Measurements from ENCODE around the gene ADGRG1.

Gene ADGRG1

DNA sequence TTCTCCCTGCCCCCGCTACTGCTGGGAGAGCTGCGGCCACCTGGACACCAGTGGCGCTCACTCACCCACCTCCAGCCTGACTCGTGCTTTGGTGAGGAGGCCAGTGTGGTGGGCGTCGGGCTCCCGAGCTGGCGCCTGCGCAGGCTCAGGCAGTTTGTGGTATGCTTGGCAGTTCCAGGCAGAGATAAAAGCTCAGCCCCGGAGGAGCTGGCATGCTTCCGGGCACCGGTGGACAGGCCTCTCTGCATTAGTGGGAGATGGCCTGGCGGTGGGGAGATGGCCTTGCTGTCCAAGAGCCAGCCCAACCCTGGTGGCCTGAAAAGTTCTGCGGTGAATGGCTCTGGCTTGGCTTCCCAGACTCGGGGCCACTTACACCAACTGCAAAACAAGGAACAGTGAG, 4.1 kb downstream of the ADGRG1 start:
- Mint-ChIP-seq H3K27ac (no peak overlapping the region), H3K4me3 (no peak overlapping the region), H3K36me3 (ENCODE audit: low read depth) (no peaks in the 10 kb centered on the region), H3K9me3 (no peaks in the 10 kb centered on the region), H3K4me1 (ENCODE audit: low read depth) (peaks cover 14% of the 10 kb centered on the region), H3K27me3 (ENCODE audit: low read depth) (peaks cover 33% of the 10 kb centered on the region)

DNA sequence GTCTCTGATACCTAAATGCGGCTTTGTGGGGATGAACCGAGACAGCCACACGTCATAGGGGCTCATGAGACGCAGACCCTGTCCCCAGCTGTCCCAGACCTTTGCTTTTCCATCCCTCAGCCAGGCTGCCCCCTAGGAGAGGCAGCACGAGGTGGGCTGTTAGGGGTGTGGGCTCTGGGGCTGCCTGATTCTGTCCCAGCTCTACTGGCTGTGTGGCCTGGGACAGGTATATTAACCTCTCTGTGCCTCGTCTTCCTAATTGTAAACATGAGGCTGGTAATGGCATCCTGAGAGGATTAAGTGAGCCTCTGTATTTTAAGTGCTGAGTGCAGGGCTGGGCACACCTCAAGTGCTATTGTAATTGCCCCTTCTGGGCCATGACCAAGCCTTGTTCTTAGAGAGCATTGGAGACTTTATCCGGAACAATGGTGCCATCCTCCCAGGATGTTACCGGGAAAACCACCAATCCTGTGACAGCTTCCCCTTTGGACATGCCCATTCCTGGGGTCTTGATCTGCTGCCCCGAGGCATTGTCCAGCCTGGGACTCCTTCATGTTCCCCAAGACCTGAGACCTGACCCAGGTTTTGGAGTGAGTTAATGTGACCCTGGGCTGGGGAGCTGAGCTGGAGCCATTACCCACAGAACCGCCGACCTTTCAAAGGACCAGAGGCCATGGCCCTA, 5.1 kb downstream of the ADGRG1 start:
- peaks cover 39% of the 10 kb centered on the region for H3K27me3 Mint-ChIP-seq (ENCODE audit: low read depth)
- peaks cover 10% of the 10 kb centered on the region for H3K4me1 Mint-ChIP-seq (ENCODE audit: low read depth)
- H3K27ac Mint-ChIP-seq, result no peak overlapping the region
- no peaks in the 10 kb centered on the region for H3K36me3 Mint-ChIP-seq (ENCODE audit: low read depth)
- no peaks in the 10 kb centered on the region for H3K9me3 Mint-ChIP-seq
- H3K4me3 Mint-ChIP-seq, result no peak overlapping the region

DNA sequence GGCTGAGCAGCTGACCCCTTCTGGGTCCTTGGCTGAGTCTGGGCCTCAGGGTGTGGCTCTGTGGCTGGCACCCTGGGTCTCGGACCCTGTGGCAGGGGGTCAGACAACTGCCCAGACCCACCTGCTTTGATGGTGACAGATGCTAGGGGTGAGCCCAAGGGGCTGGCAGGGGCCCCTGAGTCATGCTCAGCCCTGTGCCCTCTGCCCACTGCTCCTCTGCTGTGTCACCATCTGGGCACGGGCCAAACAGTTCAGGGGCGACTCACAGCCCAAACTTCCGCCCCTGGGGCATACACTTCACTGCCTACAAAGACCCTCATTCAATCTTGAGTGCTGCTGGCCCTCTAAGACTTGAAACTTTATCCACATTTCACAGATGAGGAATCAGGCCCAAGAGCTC, 5.7 kb downstream of the ADGRG1 start:
- Mint-ChIP-seq H3K27me3 (ENCODE audit: low read depth) (peaks cover 34% of the 10 kb centered on the region), H3K4me1 (ENCODE audit: low read depth) (peaks cover 4% of the 10 kb centered on the region), H3K27ac (no peak overlapping the region), H3K36me3 (ENCODE audit: low read depth) (no peaks in the 10 kb centered on the region), H3K4me3 (no peak overlapping the region), H3K9me3 (no peaks in the 10 kb centered on the region)

DNA sequence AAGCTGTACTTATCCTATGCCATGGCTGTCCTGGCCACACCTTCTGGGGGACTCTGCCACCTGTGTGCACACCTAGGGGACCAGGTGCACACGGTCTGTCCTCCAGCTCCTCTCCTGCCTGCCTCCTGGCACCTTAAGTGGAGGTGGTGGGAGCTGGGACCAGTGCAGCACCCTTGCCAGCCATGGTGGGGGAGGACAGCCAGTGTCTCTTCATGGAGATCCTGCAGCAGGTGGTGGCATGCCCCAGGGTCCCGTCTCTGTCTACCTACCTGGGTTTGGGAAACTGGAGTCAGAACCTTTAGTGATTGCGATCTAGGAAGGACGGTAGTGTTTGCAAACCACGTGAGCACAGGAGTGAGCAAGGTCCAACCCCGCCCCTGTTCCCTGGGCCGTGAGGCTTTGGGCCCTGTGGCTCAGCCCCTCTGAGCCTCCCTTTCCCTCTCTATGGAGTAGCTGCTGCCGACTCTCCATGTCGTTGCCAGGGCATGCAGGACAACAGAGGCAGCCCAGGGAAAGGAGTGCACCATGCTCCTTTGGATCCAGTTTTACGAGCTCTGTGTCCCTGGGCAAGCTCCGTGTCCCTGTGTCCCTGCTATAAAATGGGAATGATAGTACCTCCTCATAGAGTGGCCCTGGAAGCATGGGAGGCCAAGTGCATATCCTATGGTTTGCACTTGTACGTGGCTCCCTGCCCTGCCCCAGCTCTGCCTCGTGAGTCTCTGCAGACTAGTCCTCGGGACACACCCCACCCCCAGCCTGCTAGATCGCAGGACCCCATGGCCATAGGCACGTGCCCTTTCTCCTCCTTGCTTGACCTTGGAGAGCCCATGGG, 7.1 kb downstream of the ADGRG1 start:
- Mint-ChIP-seq H3K9me3 (no peaks in the 10 kb centered on the region), H3K36me3 (ENCODE audit: low read depth) (no peaks in the 10 kb centered on the region), H3K4me3 (no peak overlapping the region), H3K4me1 (ENCODE audit: low read depth) (peaks cover under 1% of the 10 kb centered on the region), H3K27me3 (ENCODE audit: low read depth) (peaks cover 29% of the 10 kb centered on the region), H3K27ac (no peak overlapping the region)

DNA sequence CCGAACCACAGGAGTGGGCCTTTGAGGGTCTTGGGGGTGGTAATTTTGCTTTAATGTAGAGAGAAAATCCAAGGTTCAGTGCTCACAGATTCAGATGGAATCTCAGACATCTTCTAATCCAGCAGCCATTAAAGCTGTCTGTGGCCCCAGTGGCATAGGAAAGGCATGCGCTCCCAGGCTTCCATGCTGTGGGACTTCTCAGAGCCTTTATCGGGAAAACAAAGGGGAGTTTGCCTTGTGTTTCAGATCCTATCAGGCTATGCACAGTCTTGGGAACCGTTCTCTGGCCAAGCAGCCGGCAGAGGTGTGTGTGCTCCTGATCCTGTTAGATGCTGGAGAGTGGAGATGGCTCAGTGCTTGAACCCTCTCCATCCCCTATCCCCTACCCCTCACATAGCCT, 7.8 kb downstream of the ADGRG1 start:
- Mint-ChIP-seq H3K27me3 (ENCODE audit: low read depth) (peaks cover 24% of the 10 kb centered on the region), H3K27ac (no peak overlapping the region), H3K36me3 (ENCODE audit: low read depth) (no peaks in the 10 kb centered on the region), H3K4me1 (ENCODE audit: low read depth) (no peaks in the 10 kb centered on the region), H3K9me3 (no peaks in the 10 kb centered on the region), H3K4me3 (no peak overlapping the region)

DNA sequence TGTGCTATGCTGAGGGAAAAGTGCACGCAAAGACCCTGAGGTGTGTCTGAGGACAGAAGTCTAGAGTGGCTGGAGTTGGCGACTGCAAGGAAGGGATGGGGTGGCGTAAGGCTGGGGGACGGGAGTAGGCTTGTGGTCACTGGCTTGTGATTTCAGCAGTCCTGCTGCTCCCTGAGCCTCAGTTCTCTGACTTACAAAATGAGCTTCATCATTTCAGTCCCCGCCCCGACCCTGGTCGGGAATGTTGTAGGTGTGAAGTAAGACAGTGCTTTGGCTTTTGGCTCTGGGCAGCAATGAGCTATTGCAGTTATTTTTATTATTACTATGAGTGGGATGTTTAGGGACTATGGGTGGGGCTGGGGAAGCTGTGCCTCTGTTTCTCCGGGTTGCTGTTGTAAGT, 8.6 kb downstream of the ADGRG1 start:
- no peaks in the 10 kb centered on the region for H3K9me3 Mint-ChIP-seq
- peaks cover 24% of the 10 kb centered on the region for H3K27me3 Mint-ChIP-seq (ENCODE audit: low read depth)
- no peaks in the 10 kb centered on the region for H3K36me3 Mint-ChIP-seq (ENCODE audit: low read depth)
- H3K4me3 Mint-ChIP-seq, result no peak overlapping the region
- no peak overlapping the region for H3K27ac Mint-ChIP-seq
- no peaks in the 10 kb centered on the region for H3K4me1 Mint-ChIP-seq (ENCODE audit: low read depth)

DNA sequence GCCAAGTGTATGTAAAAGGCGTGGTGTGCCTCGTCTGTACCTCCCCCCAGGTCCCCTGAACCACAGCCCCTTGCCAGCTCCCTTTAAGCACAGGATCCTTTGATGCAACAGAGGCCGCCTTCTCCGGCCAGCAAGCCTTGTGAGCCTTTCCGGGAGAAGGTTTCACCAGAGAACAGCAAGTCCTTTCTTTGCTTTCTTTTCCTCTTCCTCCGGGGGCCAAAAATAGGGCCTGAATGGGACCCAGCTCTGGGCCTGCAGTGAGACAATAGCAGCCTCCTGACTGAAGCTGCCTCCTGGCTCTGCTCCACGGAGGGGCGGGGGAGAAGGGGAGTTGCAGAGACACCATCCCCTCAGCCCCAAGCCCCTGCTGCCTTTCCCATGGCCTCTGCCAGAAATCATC, 9.0 kb downstream of the ADGRG1 start:
- Mint-ChIP-seq H3K4me3 (no peak overlapping the region), H3K36me3 (ENCODE audit: low read depth) (no peaks in the 10 kb centered on the region), H3K27ac (no peak overlapping the region), H3K4me1 (ENCODE audit: low read depth) (no peaks in the 10 kb centered on the region), H3K9me3 (no peaks in the 10 kb centered on the region), H3K27me3 (ENCODE audit: low read depth) (peaks cover 24% of the 10 kb centered on the region)

DNA sequence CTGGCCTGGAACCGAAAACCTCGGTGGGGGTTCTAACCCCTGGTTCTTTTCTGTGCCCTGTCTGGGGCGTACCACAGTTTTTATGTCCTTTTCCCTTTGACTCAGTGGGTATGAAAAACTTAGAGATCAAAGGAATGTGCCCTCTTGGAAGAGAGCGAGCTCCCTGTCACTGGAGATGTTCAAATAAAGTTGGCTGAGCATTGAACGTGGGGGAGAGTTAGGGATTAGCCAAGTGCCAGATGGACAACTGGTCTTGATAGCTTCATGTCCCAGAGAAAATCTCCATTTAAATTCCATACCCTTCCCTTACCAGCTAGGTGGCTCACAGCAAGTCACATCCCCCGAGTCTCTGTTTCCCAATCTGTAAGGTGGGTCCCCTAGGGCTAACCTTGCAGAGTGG, 9.5 kb downstream of the ADGRG1 start:
- no peak overlapping the region for H3K4me3 Mint-ChIP-seq
- H3K27me3 Mint-ChIP-seq (ENCODE audit: low read depth), result peaks cover 24% of the 10 kb centered on the region
- H3K27ac Mint-ChIP-seq, result no peak overlapping the region

DNA sequence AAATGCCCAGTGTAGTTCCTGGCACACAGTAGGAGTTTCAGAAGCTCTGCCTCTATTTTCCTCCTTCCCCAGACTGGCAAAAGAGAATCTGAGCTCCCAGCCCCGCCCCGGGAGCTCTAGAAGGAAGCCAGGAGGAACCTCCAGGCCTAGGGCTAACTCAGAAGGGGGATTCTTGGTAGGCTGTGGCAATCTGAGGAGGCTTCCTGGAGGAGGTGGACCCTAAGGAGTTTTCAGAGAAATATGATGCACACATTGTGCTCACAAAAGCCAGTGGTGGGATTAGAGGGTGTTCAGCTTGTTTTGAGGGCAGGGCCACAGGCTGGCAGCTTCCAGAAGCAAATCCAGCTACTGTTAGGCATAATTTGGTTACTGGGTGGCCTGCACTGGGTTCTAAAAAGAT, 10.0 kb downstream of the ADGRG1 start:
- H3K4me3 Mint-ChIP-seq, result no peak overlapping the region
- H3K4me1 Mint-ChIP-seq (ENCODE audit: low read depth), result peaks cover 2% of the 10 kb centered on the region
- H3K27ac Mint-ChIP-seq, result no peak overlapping the region
- H3K27me3 Mint-ChIP-seq (ENCODE audit: low read depth), result peaks cover 24% of the 10 kb centered on the region
- H3K36me3 Mint-ChIP-seq (ENCODE audit: low read depth), result no peaks in the 10 kb centered on the region
- no peaks in the 10 kb centered on the region for H3K9me3 Mint-ChIP-seq

More for the DNA sequence above, 9.5 kb downstream of the ADGRG1 start:
- Mint-ChIP-seq H3K36me3 (ENCODE audit: low read depth) (no peaks in the 10 kb centered on the region), H3K4me1 (ENCODE audit: low read depth) (no peaks in the 10 kb centered on the region), H3K9me3 (no peaks in the 10 kb centered on the region)

DNA sequence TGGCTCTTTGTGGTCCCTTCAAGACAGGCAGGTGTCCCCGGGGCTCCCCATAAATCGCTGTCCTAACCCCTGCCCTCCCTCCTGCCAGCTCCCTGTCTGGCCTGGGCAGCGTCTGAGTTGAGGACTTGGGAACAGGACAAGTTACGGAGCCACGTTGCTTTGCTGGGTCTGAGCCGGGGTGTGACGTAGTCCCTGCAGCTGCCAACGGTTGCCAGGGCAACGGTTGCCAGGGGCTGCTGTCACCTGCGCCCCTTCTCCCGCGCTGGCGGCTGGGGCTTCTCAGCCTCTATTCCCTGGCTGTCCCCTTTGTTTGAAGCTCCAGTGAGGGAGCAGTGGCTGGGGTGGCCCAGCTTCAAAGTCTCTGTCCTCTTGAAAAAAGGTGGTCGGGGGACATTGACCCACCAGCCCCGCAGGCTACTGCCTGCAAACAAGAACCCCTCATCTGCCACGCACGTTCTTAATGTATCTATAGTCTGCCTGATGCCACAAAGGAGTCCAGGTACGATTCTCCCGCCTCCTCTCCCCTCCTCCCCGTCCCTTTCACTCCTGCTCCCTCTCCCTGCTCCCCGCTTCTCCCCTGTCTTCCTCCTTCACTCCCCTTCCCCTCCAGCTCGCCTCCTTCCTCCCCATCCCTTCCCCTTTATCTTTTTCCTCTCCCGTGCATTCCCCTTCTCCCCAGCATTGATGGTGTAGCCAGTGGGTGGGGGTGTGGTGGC, 10.9 kb downstream of the ADGRG1 start:
- Mint-ChIP-seq H3K27me3 (ENCODE audit: low read depth) (peaks cover 24% of the 10 kb centered on the region), H3K4me3 (no peak overlapping the region), H3K36me3 (ENCODE audit: low read depth) (no peaks in the 10 kb centered on the region), H3K27ac (no peak overlapping the region), H3K9me3 (no peaks in the 10 kb centered on the region), H3K4me1 (ENCODE audit: low read depth) (peaks cover 2% of the 10 kb centered on the region)

DNA sequence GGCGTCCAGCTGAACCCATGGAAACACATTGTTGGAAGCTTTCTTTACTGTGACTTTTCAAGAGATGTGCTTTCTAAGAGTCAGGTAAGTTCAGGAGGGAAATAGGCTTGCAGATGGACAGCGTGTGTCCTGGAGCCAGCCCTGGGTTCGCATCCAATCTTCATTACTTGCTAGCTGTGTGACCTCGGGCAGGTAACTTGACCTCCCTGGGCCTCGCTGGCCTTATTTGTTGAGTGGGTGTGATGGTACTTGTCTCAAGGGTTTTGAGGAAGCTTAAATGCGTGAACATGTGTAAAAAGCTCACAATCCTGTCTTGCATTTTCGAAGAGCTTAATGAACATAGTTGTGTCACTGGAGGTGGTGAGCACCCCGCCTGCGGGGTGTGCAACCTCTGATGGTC, 11.8 kb downstream of the ADGRG1 start:
- Mint-ChIP-seq H3K4me3 (no peak overlapping the region), H3K4me1 (ENCODE audit: low read depth) (peaks cover 2% of the 10 kb centered on the region), H3K27ac (no peak overlapping the region), H3K36me3 (ENCODE audit: low read depth) (no peaks in the 10 kb centered on the region), H3K27me3 (ENCODE audit: low read depth) (peaks cover 24% of the 10 kb centered on the region), H3K9me3 (no peaks in the 10 kb centered on the region)

DNA sequence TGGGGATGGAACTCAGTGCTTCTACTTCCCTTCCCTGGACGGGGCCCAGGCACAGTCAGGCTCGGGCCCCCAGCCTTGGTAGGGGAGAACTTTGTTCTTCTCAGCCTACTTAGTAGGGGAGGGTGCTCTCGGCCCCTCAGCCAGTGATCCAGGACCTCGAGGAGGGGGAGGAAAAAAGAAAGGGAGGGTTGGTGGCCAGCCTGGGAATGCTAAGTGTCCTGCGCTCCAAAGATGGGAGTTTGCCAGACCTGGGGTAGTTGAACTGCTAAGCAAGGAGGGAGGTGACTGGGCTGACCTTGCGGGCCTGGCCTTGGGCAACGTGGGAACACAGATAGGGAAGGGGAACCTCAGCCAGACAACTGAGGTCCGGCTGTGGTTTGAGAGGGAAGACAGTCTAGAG, 12.2 kb downstream of the ADGRG1 start:
- peaks cover 2% of the 10 kb centered on the region for H3K4me1 Mint-ChIP-seq (ENCODE audit: low read depth)
- no peak overlapping the region for H3K4me3 Mint-ChIP-seq
- H3K36me3 Mint-ChIP-seq (ENCODE audit: low read depth), result no peaks in the 10 kb centered on the region
- no peak overlapping the region for H3K27ac Mint-ChIP-seq
- H3K27me3 Mint-ChIP-seq (ENCODE audit: low read depth), result peaks cover 22% of the 10 kb centered on the region
- H3K9me3 Mint-ChIP-seq, result no peaks in the 10 kb centered on the region

DNA sequence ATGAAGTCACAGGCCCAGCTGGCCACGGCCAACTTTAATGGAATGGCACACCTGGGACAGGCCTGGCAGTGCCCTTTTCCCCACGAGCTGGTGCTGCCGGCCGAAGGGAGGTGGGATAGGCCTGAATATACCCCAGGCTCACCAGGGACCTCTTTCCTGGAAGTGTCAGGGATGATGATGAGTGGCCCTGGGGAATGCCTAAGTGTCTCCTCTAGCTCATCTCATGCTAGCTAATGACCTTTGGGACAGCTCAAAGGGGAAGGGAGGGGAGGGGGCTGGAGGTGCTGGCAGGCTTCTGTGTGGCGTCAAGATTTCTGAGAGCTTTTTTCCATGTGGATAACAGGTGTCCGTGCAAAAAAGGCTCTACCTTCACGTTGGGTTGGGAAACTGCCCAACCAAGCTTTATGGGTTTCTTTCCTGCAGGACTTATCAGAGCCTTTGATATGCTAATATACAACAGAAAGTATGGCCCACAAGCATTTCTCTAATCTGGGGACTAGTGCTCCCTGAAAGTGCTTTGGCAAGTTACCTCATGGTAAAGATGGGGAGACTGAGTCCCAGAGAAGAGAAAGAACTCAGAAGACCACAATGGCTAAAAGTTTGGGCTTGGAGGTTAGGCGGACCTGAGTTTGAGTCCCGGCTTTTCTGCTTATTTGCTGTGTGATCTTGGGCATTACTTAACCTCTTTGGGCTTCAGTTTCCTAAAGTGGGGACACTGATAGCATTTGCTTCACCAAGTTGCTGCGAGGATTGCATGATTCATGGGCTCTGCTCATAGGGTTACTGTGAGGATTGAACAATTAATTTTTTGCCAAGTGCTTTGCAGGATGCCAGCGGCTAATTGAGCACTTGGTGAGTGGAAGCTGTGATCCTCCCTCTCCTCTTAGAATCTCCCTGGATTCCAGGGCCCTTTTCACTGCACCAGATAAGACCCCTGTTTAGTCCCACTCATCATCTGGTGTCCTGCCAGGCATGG, 14.0 kb downstream of the ADGRG1 start:
- no peaks in the 10 kb centered on the region for H3K36me3 Mint-ChIP-seq (ENCODE audit: low read depth)
- peaks cover 6% of the 10 kb centered on the region for H3K4me1 Mint-ChIP-seq (ENCODE audit: low read depth)
- H3K9me3 Mint-ChIP-seq, result no peaks in the 10 kb centered on the region
- no peak overlapping the region for H3K27ac Mint-ChIP-seq
- peaks cover 11% of the 10 kb centered on the region for H3K27me3 Mint-ChIP-seq (ENCODE audit: low read depth)
- H3K4me3 Mint-ChIP-seq, result no peak overlapping the region
